T-cell (primary cell): ENCODE data around the gene ARHGEF28. TPM values are rescaled to one million over a fixed set of nuclear protein-coding genes. Genes with fewer than 3 reads are reported as not detected.

Experiments used
- ATAC-seq, 4 experiments: fragments of 200-7000 bp in 3 of 4; fragments of 150-1000 bp in 1 of 4; cut with Tn5 transposase; replicated peaks in 1 of 4; 1 replicate in 3 of 4; 2 replicates in 1 of 4; pipeline ENCODE4 v1.10.0; 2021; ENCODE audit warnings: moderate library complexity in 3 of 4, mild to moderate bottlenecking in 2 of 4, moderate number of reproducible peaks in 1 of 4
- CTCF ChIA-PET, 2 donors: fragments of 300-600 bp; sonication (Branson Sonifier 250); formaldehyde crosslinking; loops; one replicate each; lab custom pipeline; 2022; ENCODE audit warnings: antibody characterized with exemption in 2 of 2; lab: Charles Lee
- POLR2A ChIA-PET, 2 donors: fragments of 300-600 bp; sonication (Branson Sonifier 250); formaldehyde crosslinking; loops; one replicate each; lab custom pipeline; 2022; ENCODE audit warnings: antibody characterized with exemption in 2 of 2; lab: Charles Lee
- DNase-seq, 35 experiments: peaks; one replicate each; pipeline versions ENCODE4 v3.0.0 to v3.0.0-alpha.2; 2013 to 2023
- H3K27ac ChIP-seq: one replicate; pipeline ENCODE4 v1.5.1; 2013; ENCODE audit warnings: low read length
- H3K27me3 ChIP-seq, 2 experiments: replicated peaks in 1 of 2; 1 replicate in 1 of 2; 2 replicates in 1 of 2; pipeline versions ENCODE4 v1.6.1 to v1.7.0; 2013; ENCODE audit warnings: low read length in 1 of 2, mixed read lengths in 1 of 2; ENCODE audit not compliant: control insufficient read depth in 2 of 2, insufficient read depth in 2 of 2; ENCODE audit errors: extremely low read depth in 1 of 2
- H3K36me3 ChIP-seq, 2 donors: 1 replicate in 1 of 2; 2 replicates in 1 of 2; pipeline versions ENCODE4 v1.6.1 to v1.7.0; 2013; ENCODE audit warnings: low read length in 1 of 2; ENCODE audit not compliant: control insufficient read depth in 2 of 2, insufficient read depth in 1 of 2; ENCODE audit errors: extremely low read depth in 1 of 2
- H3K4me1 ChIP-seq, 2 experiments: 1 replicate in 1 of 2; 2 replicates in 1 of 2; pipeline versions ENCODE4 v1.6.1 to v1.7.0; 2013; ENCODE audit warnings: low read length in 2 of 2, mixed read lengths in 1 of 2; ENCODE audit not compliant: insufficient read depth in 2 of 2, control insufficient read depth in 1 of 2; ENCODE audit errors: extremely low read depth in 1 of 2
- H3K4me3 ChIP-seq, 2 donors: 1 replicate in 1 of 2; 2 replicates in 1 of 2; pipeline versions ENCODE4 v1.5.1 to v1.7.0; 2013; ENCODE audit warnings: mild to moderate bottlenecking in 2 of 2, low read length in 1 of 2, moderate library complexity in 1 of 2; ENCODE audit not compliant: control insufficient read depth in 1 of 2; ENCODE audit errors: extremely low read depth in 1 of 2
- H3K9me3 ChIP-seq: 2 replicates; pipeline ENCODE4 v1.7.0; 2013
- H3K27ac Mint-ChIP-seq, 2 donors: one replicate each; pipeline ENCODE4 v1.8.0; 2020 to 2021; ENCODE audit warnings: mild to moderate bottlenecking in 2 of 2, mixed read lengths in 2 of 2
- H3K27me3 Mint-ChIP-seq, 2 donors: one replicate each; pipeline ENCODE4 v1.8.0; 2021 to 2022; ENCODE audit warnings: mixed read lengths in 2 of 2
- H3K36me3 Mint-ChIP-seq: one replicate; pipeline ENCODE4 v1.8.0; 2021; ENCODE audit warnings: mixed read lengths
- H3K4me1 Mint-ChIP-seq, 3 donors: one replicate each; pipeline ENCODE4 v1.8.0; 2020 to 2022; ENCODE audit warnings: mixed read lengths in 3 of 3, mild to moderate bottlenecking in 1 of 3
- H3K4me3 Mint-ChIP-seq, 3 donors: one replicate each; pipeline ENCODE4 v1.8.0; 2020 to 2022; ENCODE audit warnings: mild to moderate bottlenecking in 3 of 3, mixed read lengths in 3 of 3, moderate library complexity in 3 of 3
- H3K9me3 Mint-ChIP-seq, 3 donors: one replicate each; pipeline ENCODE4 v1.8.0; 2020 to 2022; ENCODE audit warnings: mixed read lengths in 3 of 3
- WGBS: methylation state at CpG from one replicate; pipeline ENCODE4 v1.1.5; 2013; ENCODE audit warnings: missing lambda C conversion rate; ENCODE audit not compliant: insufficient coverage; 5-methylcytosine and 5-hydroxymethylcytosine counted together
- total RNA-seq, 35 experiments: library from RNA in 6 of 35; stranded (reverse) in 6 of 35; fragments of 120-200 nt in 1 of 35; gene quantifications; one replicate each; pipeline versions ENCODE4 v1.2.1 to v1.2.4 and lab custom pipeline; 2013 to 2026

The ARHGEF28 gene
- total RNA-seq, 5 donors from 2014 or later (not counting 1 experiment from before 2014, with no cell fraction given) = 0.05 to 0.73 (median 0.36) TPM

GRCh38 chr5:73857446-73857845, 231.4 kb downstream of the ARHGEF28 start:
- ATAC-seq = no peak
- no peaks in the 10 kb centered on the region for H3K9me3 ChIP-seq
- no peaks in the 10 kb centered on the region for H3K36me3 Mint-ChIP-seq
- H3K4me3 Mint-ChIP-seq = no peak overlapping the region
- H3K4me1 Mint-ChIP-seq = no peaks in the 10 kb centered on the region
- no peak for DNase-seq
- CTCF ChIA-PET = no interaction called here
- H3K36me3 ChIP-seq = no peaks in the 10 kb centered on the region
- POLR2A ChIA-PET = no interaction called here
- WGBS = no CpG with 5 or more reads among the region's 3 CpGs
- H3K4me3 ChIP-seq = no peak overlapping the region
- H3K27ac Mint-ChIP-seq = no peak overlapping the region
- H3K9me3 Mint-ChIP-seq = no peaks in the 10 kb centered on the region
- H3K27me3 ChIP-seq = no peaks in the 10 kb centered on the region
- peaks cover 8 to 28% of the 10 kb centered on the region in 2 donors for H3K27me3 Mint-ChIP-seq
- H3K4me1 ChIP-seq = no peaks in the 10 kb centered on the region
- no peak overlapping the region for H3K27ac ChIP-seq

DNA sequence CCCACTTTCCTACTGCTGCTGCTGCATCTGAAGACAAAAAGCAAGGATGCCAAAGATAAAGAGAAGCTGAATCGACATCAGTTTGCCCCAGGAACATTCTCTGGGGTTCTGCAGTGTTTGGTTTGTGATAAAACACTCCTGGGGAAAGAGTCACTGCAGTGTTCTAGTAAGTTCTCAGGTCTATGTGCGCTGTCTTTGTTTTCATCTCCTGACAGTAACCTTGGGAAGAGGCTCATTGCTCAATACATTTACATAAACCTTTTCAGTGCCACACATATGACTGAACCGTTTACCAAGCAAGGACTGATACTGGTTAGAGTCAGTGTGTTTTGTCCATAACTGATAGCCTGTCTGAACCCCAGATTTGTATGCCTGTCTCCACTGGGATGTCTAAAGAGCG, 232.1 kb downstream of the ARHGEF28 start:
- CTCF ChIA-PET = no interaction called here
- 75% methylated on average over 2 of the region's 4 CpGs for WGBS
- H3K4me3 ChIP-seq = no peak overlapping the region

GRCh38 chr5:73858776-73859175, 232.8 kb downstream of the ARHGEF28 start:
- CTCF ChIA-PET = no interaction called here
- Histone ChIP-seq H3K36me3 (no peaks in the 10 kb centered on the region), H3K4me1 (no peaks in the 10 kb centered on the region), H3K4me3 (no peak overlapping the region), H3K27ac (no peak overlapping the region), H3K27me3 (no peaks in the 10 kb centered on the region), H3K9me3 (no peaks in the 10 kb centered on the region)
- DNase-seq = no peak
- no peak overlapping the region for H3K27ac Mint-ChIP-seq
- H3K27me3 Mint-ChIP-seq = peaks cover 14 to 33% of the 10 kb centered on the region in 2 donors
- H3K36me3 Mint-ChIP-seq = no peaks in the 10 kb centered on the region
- POLR2A ChIA-PET = no interaction called here
- H3K4me3 Mint-ChIP-seq = no peak overlapping the region
- ATAC-seq = no peak
- whole genome bisulfite sequencing = 88% methylated on average over 3 of the region's 3 CpGs
- H3K4me1 Mint-ChIP-seq = no peaks in the 10 kb centered on the region
- H3K9me3 Mint-ChIP-seq = no peaks in the 10 kb centered on the region

More for the DNA sequence above, 232.1 kb downstream of the ARHGEF28 start:
- Histone ChIP-seq H3K27me3 (no peaks in the 10 kb centered on the region), H3K9me3 (no peaks in the 10 kb centered on the region), H3K36me3 (no peaks in the 10 kb centered on the region), H3K27ac (no peak overlapping the region), H3K4me1 (no peaks in the 10 kb centered on the region)
- Mint-ChIP-seq H3K4me1 (no peaks in the 10 kb centered on the region), H3K9me3 (no peaks in the 10 kb centered on the region), H3K4me3 (no peak overlapping the region), H3K27ac (no peak overlapping the region), H3K27me3 (peaks cover 8 to 28% of the 10 kb centered on the region in 2 donors), H3K36me3 (no peaks in the 10 kb centered on the region)
- POLR2A ChIA-PET = no interaction called here
- DNase-seq (no peak), ATAC-seq (no peak)

GRCh38 chr5:73859696-73860095, 233.7 kb downstream of the ARHGEF28 start:
- H3K36me3 Mint-ChIP-seq = no peaks in the 10 kb centered on the region
- DNase-seq = no peak
- POLR2A ChIA-PET = no interaction called here

DNA sequence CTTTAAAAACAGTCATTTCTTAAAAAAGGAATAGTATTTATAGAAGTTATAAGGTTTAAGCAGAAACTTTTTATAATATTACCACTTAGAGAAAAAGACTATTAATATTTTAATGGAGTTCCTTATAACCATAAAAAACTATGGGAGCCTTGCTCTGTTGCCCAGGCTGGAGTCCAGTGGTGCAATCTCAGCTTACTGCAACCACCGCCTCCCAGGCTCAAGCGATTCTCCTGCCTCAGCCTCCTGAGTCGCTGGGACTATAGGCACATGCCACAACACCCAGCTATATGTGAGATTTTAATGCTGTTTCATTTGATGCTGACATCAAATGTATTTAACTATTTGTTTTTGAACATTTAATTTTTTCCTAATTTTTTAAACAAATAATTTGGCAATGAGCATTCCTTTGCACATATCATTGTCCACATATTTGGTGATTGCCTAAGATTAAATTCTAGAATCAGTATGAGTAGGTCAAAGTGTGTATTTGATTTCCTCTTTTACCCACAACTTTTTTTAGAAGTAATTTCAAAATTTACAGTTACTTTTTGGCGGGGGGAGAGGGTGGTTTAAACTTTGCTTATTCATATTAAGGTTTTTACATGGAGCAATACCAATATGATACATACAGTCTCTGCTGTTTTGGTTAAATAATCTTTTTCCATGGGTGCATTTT, 235.5 kb downstream of the ARHGEF28 start:
- POLR2A ChIA-PET = no interaction called here

More at GRCh38 chr5:73859696-73860095, 233.7 kb downstream of the ARHGEF28 start:
- no peaks in the 10 kb centered on the region for H3K4me1 ChIP-seq
- H3K36me3 ChIP-seq = no peaks in the 10 kb centered on the region
- H3K9me3 ChIP-seq = no peaks in the 10 kb centered on the region
- H3K27me3 Mint-ChIP-seq = peaks cover 14 to 38% of the 10 kb centered on the region in 2 donors
- H3K4me3 ChIP-seq = no peak overlapping the region
- no peaks in the 10 kb centered on the region for H3K9me3 Mint-ChIP-seq
- CTCF ChIA-PET = no interaction called here
- ATAC-seq = no peak
- H3K27ac ChIP-seq = no peak overlapping the region
- H3K4me1 Mint-ChIP-seq = no peaks in the 10 kb centered on the region
- no peak overlapping the region for H3K4me3 Mint-ChIP-seq
- H3K27me3 ChIP-seq = no peaks in the 10 kb centered on the region
- 76% methylated on average over 5 of the region's 5 CpGs for WGBS
- no peak overlapping the region for H3K27ac Mint-ChIP-seq

DNA sequence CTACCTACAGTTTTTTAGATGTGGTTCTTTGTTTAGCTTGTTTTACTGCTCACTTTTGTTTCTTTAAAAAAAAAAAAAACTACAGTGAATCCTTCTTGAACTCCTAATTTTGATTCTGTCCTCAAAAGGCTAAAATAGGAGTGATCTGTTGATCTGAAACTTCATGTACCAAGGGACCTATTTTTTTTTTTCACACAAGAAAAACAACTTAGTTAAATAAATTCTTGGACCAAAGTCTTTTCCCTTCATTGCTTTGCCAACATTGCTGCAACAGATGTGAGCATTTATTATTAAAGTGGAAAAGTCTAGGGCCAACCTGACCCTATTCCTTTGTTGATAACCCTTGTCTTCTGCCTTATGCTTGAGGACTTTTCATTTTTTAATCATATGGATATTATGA, 236.8 kb downstream of the ARHGEF28 start:
- Mint-ChIP-seq H3K4me3 (no peak overlapping the region), H3K27me3 (peaks cover 16 to 55% of the 10 kb centered on the region in 2 donors), H3K36me3 (no peaks in the 10 kb centered on the region), H3K9me3 (no peaks in the 10 kb centered on the region), H3K4me1 (no peaks in the 10 kb centered on the region), H3K27ac (no peak overlapping the region)
- H3K36me3 ChIP-seq = no peaks in the 10 kb centered on the region
- H3K4me3 ChIP-seq = no peak overlapping the region
- DNase-seq = no peak
- ChIA-PET CTCF (no interaction called here), POLR2A (no interaction called here)
- ATAC-seq = no peak
- no peaks in the 10 kb centered on the region for H3K4me1 ChIP-seq
- no peaks in the 10 kb centered on the region for H3K27me3 ChIP-seq
- no peak overlapping the region for H3K27ac ChIP-seq
- H3K9me3 ChIP-seq = no peaks in the 10 kb centered on the region

More for the DNA sequence above, 235.5 kb downstream of the ARHGEF28 start:
- Histone ChIP-seq H3K27ac (no peak overlapping the region), H3K4me3 (no peak overlapping the region), H3K9me3 (no peaks in the 10 kb centered on the region), H3K27me3 (no peaks in the 10 kb centered on the region), H3K36me3 (no peaks in the 10 kb centered on the region), H3K4me1 (no peaks in the 10 kb centered on the region)
- H3K4me3 Mint-ChIP-seq = no peak overlapping the region
- CTCF ChIA-PET = no interaction called here
- no peaks in the 10 kb centered on the region for H3K9me3 Mint-ChIP-seq
- no peak for ATAC-seq
- peaks cover 12 to 43% of the 10 kb centered on the region in 2 donors for H3K27me3 Mint-ChIP-seq
- no peak overlapping the region for H3K27ac Mint-ChIP-seq
- H3K4me1 Mint-ChIP-seq = no peaks in the 10 kb centered on the region
- no peaks in the 10 kb centered on the region for H3K36me3 Mint-ChIP-seq
- no CpG with 5 or more reads among the region's 4 CpGs for WGBS
- DNase-seq = no peak
